HG03342 (cell line): Measurements from ENCODE around the gene CEACAM1.
"Not testable (repeated sequence)": the region's sequence is repeated elsewhere in the genome, so short reads cannot be mapped to it uniquely, and the experiment has no call there.

ENCODE experiments used
- ATAC-seq: cut with Tn5 transposase; IDR thresholded peaks from one replicate; pipeline ENCODE4 v1.9.1; 2021; ENCODE audit warnings: mild to moderate bottlenecking, moderate library complexity; ENCODE audit not compliant: unreplicated experiment

Gene CEACAM1

DNA sequence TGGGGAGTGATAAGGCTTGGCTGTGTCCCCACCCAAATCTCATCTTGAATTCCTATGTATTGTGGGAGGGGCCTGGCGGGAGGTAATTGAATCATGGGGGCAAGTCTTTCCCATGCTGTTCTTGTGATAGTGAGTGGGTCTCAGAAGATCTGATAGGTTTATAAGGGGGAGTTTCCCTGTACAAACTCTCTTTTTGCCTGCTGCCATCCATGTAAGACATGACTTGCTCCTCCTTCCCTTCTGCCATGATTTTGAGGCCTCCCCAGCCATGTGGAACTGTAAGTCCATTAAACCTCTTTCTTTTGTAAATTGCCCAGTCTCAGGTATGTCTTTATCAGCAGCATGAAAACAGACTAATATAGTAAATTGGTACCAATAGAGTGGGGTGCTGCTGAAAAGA is 20.8 kb upstream of the CEACAM1 start:
- ATAC-seq: not testable (repeated sequence)

DNA sequence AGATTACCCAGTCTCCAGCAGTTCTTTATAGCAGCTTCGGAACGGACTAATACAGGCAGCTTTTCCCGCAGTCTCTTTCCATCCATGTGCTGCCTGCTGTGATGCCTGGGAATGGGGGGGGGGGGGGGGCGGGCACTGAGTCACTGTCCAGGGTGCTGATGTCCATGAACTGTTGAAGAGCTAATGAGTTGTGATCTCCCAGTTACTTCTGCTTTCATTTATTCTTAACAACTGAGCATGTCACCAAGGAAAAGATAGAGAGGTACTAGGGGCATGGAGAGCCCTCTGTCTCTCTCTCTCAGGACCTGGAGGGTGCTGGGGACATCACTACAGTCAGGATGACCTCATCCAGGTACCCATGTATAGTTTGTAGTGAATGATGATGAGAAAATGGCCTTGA is 20.3 kb upstream of the CEACAM1 start:
- ATAC-seq: no peak

DNA sequence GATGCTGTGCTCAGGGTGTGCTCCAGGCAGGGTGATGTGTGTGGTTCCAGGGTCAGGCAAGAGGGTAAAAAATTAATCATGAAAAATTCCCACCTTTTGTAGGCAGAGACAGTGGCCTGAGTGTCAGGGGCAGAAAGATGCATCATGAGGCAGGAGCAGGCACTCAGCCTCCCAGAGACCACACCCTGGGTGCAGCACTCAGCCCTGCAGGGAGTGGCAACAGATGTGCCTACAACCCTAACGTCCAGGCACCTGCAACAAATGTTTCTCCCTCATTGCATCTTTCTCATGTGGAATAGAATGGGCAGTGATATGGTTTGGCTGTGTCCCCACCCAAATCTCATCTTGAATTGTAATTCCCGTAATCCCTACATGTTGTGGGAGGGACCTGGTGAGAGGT is 19.6 kb upstream of the CEACAM1 start:
- ATAC-seq: no peak

DNA sequence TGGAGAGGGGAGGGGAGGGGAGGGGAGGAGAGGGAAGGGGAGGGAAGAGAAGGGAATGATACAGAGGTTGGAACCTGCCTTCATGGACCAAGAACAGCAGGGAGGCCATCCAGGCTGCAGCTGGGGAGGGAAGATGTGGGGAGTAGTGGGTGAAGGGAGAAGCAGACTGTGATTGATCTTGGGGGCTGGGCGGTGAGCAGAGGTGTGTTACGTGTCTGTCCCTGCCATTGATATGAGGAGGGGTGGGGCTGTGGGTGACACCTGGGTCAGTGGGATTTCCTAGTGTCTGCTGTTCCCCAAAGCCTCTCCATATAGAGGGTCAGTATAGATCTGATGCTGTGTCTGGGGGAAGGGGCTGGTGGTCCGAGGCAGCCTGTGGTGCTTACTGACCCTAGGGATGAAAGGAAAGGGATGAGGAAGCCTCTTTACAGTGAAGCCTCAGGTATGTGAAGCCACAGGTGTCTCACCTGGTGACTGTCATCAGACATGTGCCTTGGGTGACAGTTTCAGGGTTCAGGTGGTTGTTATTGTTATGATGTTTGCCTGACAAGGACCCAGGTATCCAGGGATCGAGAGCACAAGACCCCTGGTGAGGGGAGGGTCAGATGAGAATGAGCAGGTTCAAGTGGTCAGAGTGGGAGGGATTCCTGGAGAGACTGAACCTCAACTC is 18.7 kb upstream of the CEACAM1 start:
- ATAC-seq: no peak

DNA sequence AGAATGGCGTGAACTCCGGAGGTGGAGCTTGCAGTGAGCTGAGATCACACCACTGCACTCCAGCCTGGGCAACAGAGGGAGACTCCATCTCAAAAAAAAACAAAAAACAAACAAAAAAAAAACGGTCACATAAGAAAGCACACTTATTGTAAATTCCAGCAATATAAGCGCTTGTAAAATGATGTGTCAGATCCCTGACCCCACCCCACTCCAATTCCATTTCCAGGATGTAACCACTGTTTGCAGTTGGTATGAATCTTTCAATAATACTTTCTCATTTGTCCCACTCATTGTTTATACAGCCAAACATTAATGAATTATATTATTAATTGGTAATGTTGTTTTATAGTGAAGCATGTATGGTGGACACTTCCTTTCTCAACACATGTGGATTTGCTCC is 15.9 kb upstream of the CEACAM1 start:
- ATAC-seq: no peak

DNA sequence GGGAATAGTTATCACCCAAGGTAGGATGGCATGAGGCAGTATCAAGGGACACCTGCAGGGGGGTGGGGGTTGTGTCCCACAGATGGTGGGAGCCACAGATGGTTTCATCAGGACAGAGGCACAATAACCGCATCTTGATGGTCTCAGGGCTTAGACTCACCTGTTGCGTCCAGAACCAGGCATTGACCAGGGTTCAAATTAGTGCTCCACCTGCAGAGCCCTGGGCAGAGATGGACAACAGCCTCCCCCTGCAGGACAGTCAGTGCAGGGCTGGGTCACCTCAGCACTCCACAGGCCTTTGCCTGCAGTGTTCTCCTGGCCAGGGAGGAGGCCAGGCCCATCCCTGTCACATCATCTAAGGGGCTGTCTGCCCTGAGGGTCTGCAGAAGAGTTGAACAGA is 14.5 kb upstream of the CEACAM1 start:
- ATAC-seq: no peak

DNA sequence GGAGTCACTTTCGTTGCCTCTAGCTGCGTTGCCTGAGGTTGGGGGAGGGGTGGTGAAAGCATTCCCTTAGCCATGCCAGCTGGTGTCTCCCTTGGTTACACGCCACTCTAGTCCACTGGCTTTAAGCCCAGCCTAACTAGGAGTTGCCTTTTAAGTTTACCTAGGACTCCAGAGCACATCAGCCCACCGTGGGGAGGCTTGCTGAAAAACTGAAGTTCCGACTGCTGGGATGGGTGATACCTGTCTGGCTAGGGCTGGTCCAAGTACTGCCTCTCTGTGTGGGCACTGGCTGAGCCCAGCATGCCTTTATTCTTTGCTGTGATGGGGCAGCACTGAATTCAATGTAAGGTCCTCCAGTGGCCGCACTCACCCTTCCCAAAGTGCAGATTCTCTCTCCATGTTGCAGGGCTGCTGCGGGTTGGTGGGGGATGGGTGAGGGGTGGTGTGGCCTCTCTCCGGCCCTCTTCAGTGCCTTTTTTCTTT is 11.8 kb upstream of the CEACAM1 start:
- ATAC-seq: no peak

DNA sequence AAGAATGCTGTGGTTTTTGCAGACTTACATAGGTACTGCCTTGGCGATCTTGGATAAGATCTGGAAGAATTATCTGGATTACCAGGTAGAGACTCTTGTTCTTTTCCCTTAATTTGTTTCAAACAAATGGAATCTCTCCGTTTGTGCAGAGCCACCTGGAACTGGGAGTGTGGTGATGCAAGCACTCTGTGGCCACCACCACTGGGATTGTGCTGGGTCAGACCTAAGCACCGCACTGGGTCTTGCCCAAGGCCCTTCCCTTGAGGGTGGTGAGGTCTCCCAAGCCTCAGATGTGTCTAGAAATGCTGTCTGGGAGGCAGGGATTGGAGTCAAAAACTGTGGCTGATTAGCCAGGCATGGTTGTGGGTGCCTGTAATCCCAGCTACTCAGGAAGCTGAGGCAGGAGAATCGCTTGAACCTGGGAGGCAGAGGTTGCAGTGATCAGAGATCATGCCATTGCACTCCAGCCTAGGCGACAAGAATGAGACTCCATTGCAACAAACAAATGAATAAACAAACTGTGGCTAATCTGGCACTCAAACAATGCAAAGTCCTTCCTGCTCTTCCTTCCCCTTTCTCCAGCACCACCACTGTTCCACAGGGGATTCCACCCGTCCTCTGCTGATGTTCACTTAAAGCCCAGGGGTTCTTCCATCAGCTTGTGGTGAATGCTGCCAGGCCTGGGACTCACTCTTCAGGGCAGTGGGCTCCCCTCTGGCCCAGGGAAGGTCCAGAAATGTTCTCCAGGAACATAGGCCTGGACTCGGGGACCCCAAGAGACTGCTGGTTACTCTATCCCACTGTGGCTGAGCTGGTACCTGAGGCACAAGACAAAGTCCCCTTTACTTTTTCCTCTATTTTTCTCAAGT is 10.8 kb upstream of the CEACAM1 start:
- no peak for ATAC-seq

DNA sequence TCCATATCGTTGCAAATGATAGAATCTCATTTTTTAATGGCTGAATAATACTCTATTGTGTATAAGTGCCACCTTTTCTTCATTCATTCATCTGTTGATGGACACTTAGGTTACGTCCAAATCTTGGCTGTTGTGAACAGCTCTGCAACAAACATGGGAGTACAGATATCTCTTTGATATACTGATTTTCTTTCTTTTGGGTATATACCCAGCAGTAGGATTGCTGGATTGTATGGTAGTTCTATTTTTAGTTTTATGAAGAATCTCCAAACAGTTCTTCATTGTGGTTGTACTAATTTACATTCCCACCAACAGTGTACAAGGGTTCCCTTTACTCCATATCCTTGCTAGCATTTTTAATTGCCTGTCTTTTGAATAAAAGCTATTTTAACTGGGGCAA is 7.0 kb upstream of the CEACAM1 start:
- ATAC-seq: not testable (repeated sequence)

DNA sequence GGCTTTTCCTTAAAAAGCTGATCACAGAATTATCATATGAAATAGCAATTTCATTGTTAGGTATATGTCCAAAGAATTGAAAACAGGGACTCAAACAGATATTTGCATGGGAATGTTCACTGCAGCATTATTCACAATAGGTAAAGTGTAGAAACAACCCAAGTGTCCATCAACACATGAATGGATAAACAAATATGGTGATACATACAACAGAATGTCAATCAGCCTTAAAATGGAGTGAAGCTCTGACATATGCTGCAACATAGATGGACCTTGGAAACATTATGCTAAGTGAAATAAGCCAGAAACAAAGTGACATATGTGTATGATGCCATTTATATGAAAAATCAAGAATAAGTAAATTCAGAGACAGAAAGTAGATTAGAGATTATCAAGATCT is 6.1 kb upstream of the CEACAM1 start:
- no peak for ATAC-seq

DNA sequence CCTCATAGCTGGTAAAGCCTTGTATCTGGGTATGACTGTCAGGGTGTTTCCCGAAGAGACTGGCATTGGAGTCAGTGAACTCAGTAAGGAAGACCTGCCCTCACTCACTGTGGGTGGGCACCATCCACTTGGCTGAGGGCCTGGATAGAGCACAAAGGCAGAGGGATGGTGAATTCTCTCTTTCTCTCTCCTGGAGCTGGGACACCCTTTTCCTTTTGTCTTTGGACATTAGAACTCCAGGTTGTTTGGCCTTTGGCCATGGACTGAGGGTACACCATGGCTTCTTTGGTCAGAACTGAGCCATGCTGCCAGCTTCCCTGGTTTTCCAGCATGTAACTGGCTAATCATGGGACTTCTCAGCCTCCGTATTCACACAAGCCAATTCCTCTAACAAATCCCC is 4.6 kb upstream of the CEACAM1 start:
- ATAC-seq: no peak

DNA sequence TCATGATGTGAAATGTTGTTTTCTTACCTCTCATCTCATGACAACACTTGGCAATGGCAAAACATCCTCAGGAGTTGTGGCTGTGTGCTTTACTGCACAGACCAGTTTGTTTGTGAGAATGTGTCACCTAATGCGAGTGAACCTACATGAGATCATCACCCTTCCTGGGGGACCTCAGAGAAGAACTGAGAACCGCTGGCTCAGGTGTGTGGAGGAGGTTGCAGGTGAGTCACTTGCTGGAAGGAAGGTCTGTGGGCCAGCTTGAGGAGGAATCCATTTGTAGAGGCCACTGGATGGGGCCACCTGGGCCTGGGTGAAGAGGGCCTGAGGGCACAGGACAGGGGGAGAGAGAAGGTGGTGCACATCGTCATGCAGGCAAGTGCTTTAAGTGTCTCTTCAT is 3.0 kb upstream of the CEACAM1 start:
- ATAC-seq: no peak

DNA sequence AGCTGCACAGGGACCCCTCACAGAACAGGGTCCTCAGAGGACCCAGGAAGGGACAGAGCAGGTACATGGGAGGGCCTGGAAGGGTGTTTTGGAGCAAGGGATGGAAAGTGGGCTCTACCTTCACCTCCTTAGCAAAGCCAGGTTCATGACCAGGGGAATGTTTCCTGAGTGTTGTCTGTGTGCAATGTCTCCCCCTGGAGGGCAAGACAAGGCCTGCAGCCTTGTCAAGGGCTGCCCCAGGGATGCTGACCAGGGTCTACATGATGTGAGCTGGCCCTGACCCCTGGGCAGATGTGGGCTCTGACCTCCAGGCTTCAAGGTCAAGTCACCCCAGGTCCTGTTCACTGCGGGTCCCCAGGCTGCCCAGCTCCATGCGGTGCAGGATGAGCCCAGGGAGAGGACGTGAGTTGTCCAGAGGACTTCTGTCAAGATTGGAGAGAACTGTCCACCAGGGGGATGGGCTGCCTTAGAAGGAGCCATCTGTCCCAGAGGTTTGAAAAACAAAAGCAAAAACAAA is 1.0 kb upstream of the CEACAM1 start:
- no peak for ATAC-seq

DNA sequence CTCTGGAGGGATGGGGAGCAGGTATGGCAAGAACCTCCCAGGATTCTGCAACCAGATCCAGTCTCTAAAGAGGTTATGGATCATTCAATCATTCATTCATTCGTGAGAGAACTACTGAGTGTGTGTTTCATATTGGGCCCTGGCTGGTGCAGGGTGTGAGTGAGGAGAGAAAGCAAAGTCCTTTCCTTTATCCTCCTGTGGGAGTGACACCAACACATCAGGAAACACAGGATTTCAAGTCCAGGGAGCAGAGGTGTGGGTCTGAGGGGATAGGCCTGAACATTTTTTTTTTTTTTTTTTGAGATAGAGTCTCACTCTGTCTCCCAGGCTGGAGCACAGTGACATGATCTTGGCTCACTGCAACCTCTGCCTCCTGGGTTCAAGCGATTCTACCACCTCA is 3.3 kb downstream of the CEACAM1 start:
- no peak for ATAC-seq

DNA sequence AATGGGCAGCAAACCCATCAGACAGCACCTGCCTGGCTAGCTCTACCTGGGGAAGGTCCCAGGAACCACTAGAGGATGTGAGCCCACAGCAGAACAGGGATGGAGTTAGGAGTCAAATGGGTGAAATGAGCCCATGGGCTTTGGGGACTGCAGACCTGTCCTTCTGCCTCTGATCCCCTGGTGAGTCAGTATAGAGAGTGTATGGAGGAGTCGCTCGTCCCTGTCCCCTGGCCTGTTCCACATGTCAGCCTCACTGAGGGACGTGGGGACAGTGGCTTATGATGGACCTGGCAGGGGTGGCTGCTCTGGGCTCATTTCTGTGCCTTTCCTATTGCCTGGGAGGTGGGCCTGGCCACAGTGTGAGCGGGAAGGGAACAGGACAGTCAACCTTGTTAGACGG is 4.0 kb downstream of the CEACAM1 start:
- no peak for ATAC-seq

DNA sequence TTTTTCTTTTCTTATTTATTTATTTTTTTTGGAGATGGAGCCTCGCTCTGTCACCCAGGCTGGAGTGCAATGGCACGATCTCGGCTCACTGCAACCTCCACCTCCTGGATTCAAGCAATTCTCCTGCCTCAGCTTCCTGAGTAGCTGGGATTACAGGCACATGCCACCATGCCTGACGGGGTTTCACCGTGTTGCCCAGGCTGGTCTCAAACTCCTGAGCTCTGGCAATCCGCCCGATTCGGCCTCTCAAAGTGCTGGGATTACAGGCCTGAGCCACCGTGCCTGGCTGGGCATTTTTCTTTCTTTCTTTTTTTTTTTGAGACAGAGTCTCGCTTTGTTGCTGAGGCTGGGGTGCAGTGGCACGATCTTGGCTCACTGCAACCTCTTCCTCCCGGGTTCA is 6.0 kb downstream of the CEACAM1 start:
- not testable (repeated sequence) for ATAC-seq

DNA sequence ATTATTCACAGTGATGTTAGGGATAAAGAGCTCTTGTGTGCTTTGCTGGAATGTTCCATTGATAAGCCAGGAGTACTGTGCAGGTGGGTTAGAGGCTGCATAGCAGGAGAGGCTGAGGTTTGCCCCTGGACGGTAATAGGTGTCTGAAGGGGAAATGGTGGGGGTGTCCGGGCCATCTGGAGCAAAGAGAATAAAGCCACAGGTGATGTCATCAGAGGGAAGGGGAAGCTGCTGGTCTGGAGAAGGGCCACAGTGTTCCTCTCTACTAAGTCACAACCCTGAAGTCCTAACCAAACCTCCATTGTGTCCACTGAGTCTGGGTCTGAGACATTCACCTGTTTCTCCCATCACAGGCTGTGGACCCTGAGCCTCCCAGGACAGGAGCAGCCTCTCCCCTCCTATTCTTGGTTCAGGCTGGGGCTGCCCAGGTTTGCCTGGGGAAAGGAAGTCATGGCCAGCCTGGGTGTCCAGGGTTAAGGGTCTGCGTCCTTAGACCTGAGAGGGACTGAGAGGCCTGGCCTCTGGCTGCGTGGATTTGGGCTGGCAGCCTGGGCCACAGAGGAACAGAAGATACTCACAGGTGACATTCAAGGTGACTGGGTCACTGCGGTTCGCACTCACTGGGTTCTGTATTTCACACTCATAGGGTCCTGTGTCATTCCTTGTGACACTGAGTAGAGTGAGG is 6.8 kb downstream of the CEACAM1 start:
- ATAC-seq: no peak

DNA sequence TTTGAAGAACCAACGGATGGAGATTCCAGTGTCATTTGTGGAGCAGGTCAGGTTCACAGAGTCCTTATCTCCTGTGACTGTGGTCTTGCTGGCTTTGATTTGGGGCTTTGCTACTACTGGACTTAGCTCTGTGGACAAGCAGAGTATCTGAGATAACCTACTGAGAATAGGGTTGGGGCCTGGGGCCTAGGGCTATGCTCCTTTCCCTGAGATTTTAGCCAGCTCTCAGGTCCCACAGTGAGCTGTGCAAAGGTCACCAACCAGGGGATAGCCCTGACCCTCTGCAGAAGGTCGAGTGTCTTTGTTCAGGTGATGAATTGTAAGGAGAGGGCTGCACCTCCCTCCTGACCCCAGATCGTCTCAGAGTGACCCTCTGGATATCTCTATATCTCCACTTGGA is 9.2 kb downstream of the CEACAM1 start:
- no peak for ATAC-seq

DNA sequence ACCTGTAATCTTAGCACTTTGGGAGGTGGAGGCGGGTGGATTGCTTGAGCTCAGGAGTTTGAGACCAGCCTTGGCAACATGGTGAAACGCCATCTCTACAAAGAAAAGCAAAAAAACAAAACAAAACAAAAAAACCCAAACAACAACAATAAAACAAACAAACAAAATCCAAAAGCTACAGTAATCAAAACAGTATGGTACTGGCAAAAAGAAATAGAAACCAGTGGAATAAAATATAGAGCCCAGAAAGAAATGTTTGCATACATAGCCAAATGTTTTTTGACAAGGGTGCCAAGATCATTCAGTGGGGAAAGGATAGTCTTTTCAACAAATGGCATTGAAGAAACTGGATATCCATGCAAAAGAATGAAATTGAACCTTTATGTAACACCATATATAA is 11.5 kb downstream of the CEACAM1 start:
- no peak for ATAC-seq

DNA sequence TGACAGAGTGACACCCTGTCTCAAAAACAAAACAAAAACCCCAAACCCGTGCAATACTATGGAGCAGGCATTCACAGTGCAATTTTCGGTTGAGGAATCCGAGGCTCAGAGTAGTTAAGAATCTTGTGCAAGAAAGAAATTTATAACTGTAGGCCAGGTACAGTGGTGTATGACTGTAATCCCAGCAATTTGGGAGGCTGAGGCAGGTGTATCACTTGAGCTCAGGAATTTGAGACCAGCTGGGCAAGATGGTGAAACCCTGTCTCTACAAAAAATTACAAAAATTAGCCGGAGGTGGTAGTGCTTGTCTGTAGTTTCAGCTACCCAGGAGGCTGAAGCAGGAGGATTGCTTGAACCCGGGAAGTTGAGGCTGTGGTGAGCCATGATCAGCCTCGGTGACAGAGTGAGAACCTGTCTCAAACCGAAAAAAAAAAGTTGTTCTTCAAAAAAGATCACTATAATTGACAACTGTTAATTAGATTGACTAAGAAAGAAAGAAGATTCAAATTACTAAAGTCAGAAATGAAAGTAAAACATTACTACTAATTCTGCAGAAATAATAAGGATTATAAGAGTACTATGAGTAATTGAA is 12.9 kb downstream of the CEACAM1 start:
- ATAC-seq: no peak

DNA sequence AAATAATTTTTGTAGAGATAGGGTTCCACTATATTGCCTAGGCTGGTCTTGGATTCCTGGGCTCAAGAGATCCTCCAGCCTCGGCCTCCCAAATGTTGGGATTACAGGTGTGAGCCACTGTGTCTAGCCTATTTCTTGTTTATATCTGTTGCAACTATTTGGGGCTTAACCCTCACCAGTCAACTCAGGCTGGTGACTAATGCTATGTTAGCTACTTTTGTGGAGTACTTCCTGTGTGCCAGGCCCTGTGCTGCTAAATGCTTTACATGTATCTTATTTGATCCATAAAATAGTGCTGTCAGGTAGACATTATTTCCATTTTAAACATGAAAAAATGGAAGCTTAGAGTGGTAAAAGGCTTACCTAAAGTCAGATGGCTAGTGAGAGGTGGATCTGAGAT is 13.8 kb downstream of the CEACAM1 start:
- ATAC-seq: no peak
